HG03378 (cell line): ENCODE data around the gene CHMP1B.
A peak's percentile ranks its signal among the peaks of the same experiment; 100 is the strongest.
"Not testable (repeated sequence)": the region's sequence is repeated elsewhere in the genome, so short reads cannot be mapped to it uniquely, and the experiment has no call there.

Source experiments
- ATAC-seq: cut with Tn5 transposase; IDR thresholded peaks from one replicate; pipeline ENCODE4 v1.9.1; 2021; ENCODE audit warnings: mild to moderate bottlenecking, moderate library complexity; ENCODE audit not compliant: unreplicated experiment

Gene CHMP1B

GRCh38 chr18:11866764-11867163 lies 15.6 kb downstream of the CHMP1B start:
- no peak for ATAC-seq

DNA sequence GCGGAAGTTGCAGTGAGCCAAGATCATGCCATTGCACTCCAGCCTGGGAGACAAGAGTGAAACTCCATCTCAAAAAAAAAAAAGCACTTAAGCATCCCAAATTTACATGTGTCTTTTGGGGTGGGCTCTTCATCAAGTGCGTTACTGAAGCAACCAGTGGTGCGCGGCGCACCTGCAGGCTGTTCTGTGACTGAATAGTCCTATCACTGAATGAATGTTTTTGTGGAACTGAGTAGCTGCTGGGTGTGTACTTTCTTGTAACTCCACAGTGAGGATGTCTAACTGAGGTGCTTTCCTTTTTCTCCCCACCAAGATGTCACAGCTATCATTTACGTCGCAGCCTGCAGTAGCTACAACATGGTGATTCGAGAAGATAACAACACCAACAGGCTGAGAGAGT lies 17.0 kb downstream of the CHMP1B start:
- no peak for ATAC-seq

DNA sequence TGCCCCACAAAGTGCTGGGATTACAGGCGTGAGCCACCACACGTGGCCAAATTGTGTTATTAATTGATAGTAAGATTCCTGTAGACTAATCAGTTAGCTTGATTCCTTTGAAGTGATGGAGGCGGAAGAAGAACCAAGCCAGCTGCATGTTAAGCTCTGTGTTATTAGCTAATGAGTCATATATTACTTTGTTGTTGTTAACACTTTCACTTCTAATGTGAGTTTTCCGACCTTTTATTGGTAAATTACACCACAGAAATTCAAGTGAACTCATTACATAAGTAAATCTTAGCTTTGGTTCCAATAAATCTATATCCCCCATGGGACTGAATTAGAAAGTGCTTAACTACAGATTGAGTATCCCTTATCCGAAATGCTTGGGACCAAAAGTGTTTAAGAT lies 20.3 kb downstream of the CHMP1B start:
- ATAC-seq: no peak

DNA sequence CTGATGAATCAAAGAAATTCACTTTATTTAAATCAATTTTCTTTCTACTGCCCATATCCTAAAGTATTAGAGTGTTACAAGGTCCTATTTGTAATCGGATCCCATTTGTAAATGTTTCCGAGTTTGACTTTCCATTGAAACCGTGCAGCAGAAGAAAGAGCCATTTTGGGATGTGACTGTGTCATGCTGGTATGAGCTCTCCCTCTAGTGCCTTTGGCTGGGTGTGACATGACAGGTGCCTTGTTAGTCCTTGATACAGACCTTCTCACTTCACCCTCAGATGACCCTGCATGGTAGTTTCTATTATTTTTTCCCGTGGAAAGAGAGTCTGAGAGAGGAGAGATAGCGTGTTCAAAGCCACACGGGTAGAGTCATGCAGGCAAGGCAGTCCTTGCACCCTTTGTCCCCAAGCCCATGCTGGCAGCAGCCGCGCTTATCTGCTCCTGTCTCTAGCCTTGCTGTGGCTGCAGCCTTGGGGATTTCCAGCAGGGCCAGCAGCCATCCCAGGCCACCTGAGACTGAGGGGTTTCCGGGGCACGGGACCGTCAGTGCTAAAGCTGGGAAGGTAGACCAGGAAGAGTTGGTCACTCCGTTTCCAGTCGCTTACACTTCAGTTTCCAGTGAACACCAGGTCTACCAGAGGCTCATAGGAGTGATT lies 21.4 kb downstream of the CHMP1B start:
- no peak for ATAC-seq

DNA sequence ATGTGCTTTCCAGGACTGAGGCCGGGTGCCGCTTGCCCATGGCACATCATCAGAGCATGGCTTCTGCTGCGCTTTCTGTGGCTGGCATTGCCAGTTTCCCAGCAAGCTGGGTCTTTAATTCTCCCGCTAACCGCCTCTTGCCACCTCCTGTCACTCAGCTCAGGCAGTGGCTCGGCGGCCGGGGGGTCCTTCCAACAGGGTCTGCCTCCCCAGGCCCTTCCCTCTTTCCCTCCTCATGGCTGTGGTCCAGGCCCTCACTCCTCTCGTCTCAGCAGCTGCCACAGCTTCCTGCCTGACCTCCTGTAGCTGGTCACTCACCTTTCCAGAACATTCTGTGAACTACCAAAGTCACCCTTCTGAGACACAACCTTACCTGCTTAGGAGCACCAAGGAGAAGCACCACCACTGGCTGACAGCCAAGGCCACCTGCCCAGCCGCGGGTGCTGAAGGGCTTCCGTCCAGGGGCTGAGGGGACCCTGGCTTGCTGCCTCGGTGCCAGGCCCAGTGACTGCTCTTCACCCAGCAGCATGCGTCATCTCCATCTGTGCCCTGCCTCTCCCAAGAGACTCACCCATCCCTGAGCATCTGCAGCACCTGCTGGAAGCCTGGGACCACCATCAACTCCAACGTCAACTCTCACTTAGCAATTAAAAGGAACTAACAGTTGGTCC lies 22.6 kb downstream of the CHMP1B start:
- ATAC-seq: no peak

DNA sequence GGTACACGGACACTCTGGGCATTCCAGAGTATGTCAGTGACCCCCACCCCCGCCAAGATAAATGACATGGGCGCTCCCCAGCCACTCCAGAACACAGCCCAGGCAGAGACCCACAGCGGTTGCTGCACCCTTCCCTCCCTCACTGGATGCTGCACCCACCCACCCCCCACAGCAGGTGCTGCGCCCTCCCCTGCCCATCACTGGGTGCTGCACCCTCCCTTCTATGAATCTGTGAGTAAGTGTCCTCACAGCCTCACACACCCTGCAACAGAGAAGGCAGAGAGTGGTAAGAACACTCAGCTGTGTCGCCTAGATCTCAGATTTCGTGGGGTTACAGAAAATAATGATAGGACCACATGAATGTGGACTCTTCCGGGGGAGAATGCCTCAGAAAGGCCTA lies 23.5 kb downstream of the CHMP1B start:
- no peak for ATAC-seq

- ATAC-seq: no peak
Measured at GRCh38 chr18:11877497-11878135, 26.4 kb downstream of the CHMP1B start.

DNA sequence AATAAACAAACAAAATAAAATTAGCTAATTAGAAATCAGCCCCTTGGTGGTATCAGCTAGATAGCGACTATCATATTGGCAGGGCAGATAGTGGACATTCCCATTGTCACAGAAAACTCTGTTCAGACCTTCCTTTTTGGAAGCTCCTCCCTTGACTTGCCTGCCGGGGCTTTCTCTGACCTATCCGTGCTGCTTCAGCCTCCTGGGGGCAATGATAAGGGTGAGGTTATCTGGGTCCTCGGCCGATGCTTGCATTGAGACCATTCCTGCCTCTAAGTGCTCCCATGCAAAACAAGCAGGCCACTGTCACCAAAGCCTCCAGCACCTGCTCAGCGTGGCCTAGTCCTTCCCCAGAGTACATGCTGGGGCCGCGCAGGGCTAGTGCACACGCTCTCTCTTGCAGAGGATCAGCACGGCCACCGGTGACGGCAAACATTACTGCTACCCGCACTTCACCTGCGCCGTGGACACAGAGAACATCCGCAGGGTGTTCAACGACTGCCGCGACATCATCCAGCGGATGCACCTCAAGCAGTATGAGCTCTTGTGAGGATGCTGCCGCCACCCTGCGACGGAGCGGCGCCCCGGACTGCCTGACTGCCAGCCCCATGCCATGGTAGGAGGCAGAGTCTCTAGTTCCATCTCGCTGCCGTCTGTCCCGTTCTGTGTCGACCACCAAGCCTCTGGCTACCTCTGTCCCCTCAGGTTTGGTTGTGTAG lies 29.5 kb downstream of the CHMP1B start:
- ATAC-seq: no peak

- no peak for ATAC-seq
Measured at GRCh38 chr18:11882636-11883035, 31.4 kb downstream of the CHMP1B start.

- ATAC-seq: peak; percentile 90
Measured at GRCh38 chr18:11883153-11883552, 31.9 kb downstream of the CHMP1B start.

DNA sequence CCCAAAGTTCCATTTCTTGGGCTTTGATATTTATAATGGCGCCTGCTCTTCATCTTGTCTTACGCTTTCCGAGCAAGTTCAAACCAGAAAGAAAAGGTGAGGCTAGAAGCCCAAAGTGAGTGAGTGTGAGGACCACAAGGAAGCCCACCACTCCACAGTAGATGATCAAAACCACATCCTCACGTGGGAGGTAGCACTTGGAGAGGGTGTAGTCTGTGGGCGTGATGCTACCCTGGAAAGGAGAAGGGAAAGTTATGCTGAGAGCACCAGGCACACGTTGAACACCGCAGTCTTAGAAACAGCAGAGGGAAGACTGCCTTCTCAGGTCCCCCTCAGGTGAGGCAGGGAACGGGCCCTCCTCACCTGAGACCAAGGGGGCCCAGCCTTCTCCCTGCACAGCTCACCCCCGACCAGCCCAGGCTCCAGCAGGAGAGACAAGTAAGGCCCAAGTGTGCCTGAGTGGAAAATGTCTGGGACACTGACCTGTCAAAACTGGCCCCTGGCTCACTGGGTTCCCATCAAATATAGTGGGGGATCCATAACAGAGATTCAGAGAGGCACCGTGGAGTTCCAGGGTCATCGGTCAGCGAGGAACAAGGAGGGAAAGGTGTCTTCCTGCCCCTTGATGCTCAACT lies 33.3 kb downstream of the CHMP1B start:
- no peak for ATAC-seq

DNA sequence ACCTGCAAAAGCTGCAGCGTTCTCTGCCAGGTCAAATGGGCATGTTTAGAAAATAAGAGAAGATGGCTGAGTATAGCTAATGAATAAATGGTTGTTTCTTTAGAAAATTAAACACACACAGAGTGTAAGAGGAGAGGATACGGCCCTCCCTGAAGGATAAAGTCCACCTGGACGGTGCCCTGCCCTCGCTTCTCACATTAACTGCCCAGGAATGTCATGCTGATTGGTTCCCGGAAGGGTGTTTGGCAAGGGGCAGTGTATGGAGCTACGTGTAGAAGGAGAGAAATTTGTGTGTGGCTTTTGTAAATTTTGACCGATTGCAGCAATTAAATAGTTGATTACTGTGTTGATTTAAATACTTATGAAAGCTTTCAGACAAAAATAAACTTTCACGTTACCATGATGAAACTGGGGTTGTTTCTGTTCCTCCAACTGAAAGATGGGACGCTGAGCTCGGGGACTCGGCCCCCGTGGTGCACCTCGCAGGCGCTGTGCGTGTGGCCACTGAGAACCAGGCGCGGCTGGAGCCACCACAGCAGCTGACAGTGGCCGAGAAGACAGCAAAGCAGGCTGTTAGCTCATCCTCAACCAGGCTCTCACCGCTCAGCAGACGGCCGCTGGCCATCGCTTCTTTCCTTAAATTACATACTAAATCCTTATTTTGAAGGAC lies 34.2 kb downstream of the CHMP1B start:
- no peak for ATAC-seq

- no peak for ATAC-seq
Measured at GRCh38 chr18:11886577-11887110, 35.4 kb downstream of the CHMP1B start.

DNA sequence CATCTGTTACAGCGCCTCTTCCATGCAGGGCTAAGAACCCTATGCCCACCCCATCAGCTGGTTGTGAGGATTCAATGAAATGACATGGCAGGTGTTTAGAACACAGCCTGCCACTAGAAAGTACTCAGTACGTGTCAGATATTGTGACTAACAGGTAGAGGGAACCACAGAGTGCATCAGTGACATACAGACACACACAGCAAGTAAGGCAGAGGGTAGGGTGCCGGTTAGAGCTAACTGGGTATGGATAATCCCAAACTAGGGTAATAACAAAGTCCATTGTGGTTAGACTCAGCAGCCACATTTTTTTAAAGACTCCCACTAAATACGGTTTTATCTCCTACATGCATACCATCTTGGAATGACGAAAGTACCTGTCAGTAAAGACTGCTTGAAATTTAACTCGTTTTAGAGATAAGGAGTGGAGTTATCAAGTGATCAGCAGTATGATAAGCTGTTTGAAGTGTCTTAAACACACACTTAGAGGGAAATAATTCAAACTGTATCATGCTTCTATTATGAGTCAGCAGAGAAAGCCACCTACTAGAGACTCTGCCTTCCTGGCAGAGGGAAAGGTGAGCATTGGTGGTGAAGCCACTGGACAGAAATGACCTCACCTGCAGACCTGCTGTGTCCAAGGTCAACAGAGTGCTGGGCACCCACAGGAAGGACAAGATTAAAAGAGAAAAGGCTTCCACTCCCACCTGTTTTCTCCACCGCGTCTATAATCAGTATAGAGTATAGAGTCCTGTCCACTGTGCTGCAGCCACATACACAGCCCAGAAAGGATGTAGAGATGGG lies 36.3 kb downstream of the CHMP1B start:
- ATAC-seq: no peak

- ATAC-seq: no peak
Measured at GRCh38 chr18:11888726-11889125, 37.5 kb downstream of the CHMP1B start.

GRCh38 chr18:11889284-11889683 lies 38.1 kb downstream of the CHMP1B start:
- ATAC-seq: no peak

DNA sequence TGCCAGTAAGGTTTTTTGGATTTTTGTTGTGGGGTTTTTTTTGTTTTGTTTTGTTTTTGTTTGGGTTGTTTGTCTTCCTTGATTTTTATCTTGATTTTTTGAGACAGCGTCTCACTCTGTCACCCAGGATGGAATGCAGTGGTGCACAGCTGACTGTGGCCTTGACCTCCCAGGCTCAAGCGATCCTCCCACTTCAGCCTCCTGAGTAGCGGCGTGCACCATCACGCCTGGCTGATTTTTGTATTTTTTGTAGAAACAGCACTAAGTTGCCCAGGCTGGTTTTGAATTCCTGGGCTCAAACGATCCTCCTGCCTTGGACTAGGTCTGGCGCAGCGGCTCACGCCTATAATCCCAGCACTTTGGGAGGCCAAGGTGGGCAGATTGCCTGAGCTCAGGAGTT lies 40.5 kb downstream of the CHMP1B start:
- ATAC-seq: no peak

DNA sequence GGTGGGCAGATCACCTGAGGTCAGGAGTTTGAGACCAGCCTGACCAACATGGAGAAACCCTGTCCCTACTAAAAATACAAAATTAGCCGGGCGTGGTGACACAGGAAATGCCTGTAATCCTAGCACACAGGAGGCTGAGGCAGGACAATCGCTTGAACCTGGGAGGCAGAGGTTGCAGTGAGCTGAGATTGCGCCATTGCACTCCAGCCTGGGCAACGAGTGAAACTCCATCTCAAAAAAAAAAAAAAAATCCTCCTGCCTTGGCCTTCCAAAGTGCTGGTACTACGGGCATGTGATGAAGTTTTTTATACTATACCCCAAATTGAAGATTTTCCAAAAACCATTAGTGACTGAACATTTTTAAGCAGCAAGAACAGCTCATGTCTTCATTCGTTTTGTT lies 41.2 kb downstream of the CHMP1B start:
- ATAC-seq: not testable (repeated sequence)

- ATAC-seq: no peak
Measured at GRCh38 chr18:11897781-11898180, 46.6 kb downstream of the CHMP1B start.

DNA sequence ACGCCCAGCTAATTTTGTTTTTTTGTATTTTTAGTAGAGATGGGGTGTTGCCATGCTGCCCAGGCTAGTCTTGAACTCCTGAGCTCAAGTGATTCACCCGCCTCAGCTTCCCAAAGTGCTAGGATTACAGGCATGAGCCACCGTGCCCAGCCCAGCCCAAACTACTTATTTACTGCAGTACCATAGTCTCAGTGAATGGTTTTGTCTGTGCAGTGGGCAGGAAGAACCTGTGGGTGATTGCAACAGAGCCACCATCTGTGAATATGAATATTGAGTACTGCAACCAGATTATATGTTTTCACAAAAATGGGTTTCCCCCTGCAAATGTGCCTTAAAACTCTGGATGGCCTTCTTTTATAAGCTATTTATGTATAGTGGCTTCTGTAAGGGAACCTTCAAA lies 47.9 kb downstream of the CHMP1B start:
- ATAC-seq: no peak
